HCT116 (cell line): Measurements from ENCODE around the gene ARHGAP35. TPM values are rescaled to one million over a fixed set of nuclear protein-coding genes. Genes with fewer than 3 reads are reported as not detected.

ENCODE experiments used
- ATAC-seq: fragments of 200-7000 bp; cut with Tn5 transposase; 2 replicates; pipeline ENCODE4 v1.9.1; 2020; ENCODE audit warnings: mild to moderate bottlenecking, moderate library complexity
- BruUV-seq: library from RNA; stranded (reverse); fragments of 400-500 nt; replicated peaks from 2 replicates; lab custom pipeline; 2021; lab: Mats Ljungman, UMichigan
- CTCF ChIA-PET: fragments of 300-600 bp; sonication (Branson Sonifier 250); formaldehyde crosslinking; loops from one replicate; lab custom pipeline; 2021; ENCODE audit warnings: antibody characterized with exemption; lab: Charles Lee
- POLR2A ChIA-PET: fragments of 300-600, 350-600 bp; sonication (Branson Sonifier 250); formaldehyde crosslinking; loops from one replicate; lab custom pipeline; 2021; ENCODE audit warnings: antibody characterized with exemption; lab: Charles Lee
- RAD21 ChIA-PET, 2 experiments: fragments of 300-600 bp; sonication (Branson Sonifier 250); formaldehyde crosslinking; loops; one replicate each; lab custom pipeline; 2023; ENCODE audit warnings: low total read pairs in 2 of 2; ENCODE audit not compliant: uncharacterized antibody in 2 of 2, unreplicated experiment in 2 of 2, low non-redundant PET in 1 of 2; lab: Charles Lee
- DNase-seq: peaks from one replicate; pipeline ENCODE4 v3.0.0-alpha.2; 2010; ENCODE audit warnings: low read depth, low spot score
- H2AFZ ChIP-seq: fragments of 200-600 bp; shearing (Covaris generic), sonication (generic); 2 replicates; pipeline ENCODE4 v1.6.1; 2017; ENCODE audit warnings: low read depth, mixed run types, mixed read lengths, antibody characterized with exemption, low read length; ENCODE audit not compliant: poor library complexity, severe bottlenecking
- H3K27ac ChIP-seq: 2 replicates; pipeline ENCODE4 v1.5.1; 2012; ENCODE audit warnings: low read depth, low read length
- H3K27me3 ChIP-seq: fragments of 200-600 bp; sonication (generic); 2 replicates; pipeline ENCODE4 v1.6.1; 2016; ENCODE audit warnings: mixed run types, low read length, mixed read lengths; ENCODE audit not compliant: insufficient read depth
- H3K36me3 ChIP-seq, 2 experiments: fragments of 200-500 bp in 1 of 2; fragments of 200-600 bp in 1 of 2; sonication (Bioruptor generic) in 1 of 2; sonication (generic) in 1 of 2; 2 replicates each; pipeline versions ENCODE4 v1.5.1 to v1.6.1; 2014 to 2016; ENCODE audit warnings: low read length in 2 of 2, inconsistent platforms in 1 of 2, mixed read lengths in 1 of 2, mixed run types in 1 of 2; ENCODE audit not compliant: insufficient read depth in 2 of 2, control insufficient read depth in 1 of 2
- H3K4me1 ChIP-seq, 2 experiments: fragments of 200-600 bp in 1 of 2; sonication (generic) in 1 of 2; 2 replicates each; pipeline versions ENCODE4 v1.5.1 to v1.6.1; 2012 to 2017; ENCODE audit warnings: low read length in 2 of 2, inconsistent platforms in 1 of 2, mild to moderate bottlenecking in 1 of 2, mixed read lengths in 1 of 2, mixed run types in 1 of 2, moderate library complexity in 1 of 2; ENCODE audit not compliant: insufficient read depth in 2 of 2, control insufficient read depth in 1 of 2
- H3K4me2 ChIP-seq: fragments of 200-600 bp; sonication (generic); 2 replicates; pipeline ENCODE4 v1.6.1; 2017; ENCODE audit warnings: mixed run types, low read length, mixed read lengths
- H3K4me3 ChIP-seq, 2 experiments: fragments of 200-600 bp in 1 of 2; sonication (generic) in 1 of 2; replicated peaks in 1 of 2; 2 replicates each; pipeline ENCODE4 v1.5.1; 2011 to 2016; ENCODE audit warnings: low read length in 2 of 2, control low read depth in 1 of 2, low read depth in 1 of 2, mild to moderate bottlenecking in 1 of 2, mixed read lengths in 1 of 2, mixed run types in 1 of 2
- H3K79me2 ChIP-seq: fragments of 200-600 bp; sonication (generic); 2 replicates; pipeline ENCODE4 v1.6.1; 2017; ENCODE audit warnings: mild to moderate bottlenecking, mixed run types, low read length, moderate library complexity, mixed read lengths; ENCODE audit not compliant: insufficient read depth
- H3K9ac ChIP-seq: fragments of 200-600 bp; sonication (generic); 2 replicates; pipeline ENCODE4 v1.6.1; 2016; ENCODE audit warnings: low read length, mixed read lengths
- H3K9me2 ChIP-seq: fragments of 200-600 bp; sonication (generic), shearing (Covaris generic); 2 replicates; pipeline ENCODE4 v1.6.1; 2017; ENCODE audit warnings: mixed run types, mild to moderate bottlenecking, moderate library complexity; ENCODE audit not compliant: insufficient read depth
- H3K9me3 ChIP-seq, 2 experiments: fragments of 200-500 bp in 1 of 2; fragments of 200-600 bp in 1 of 2; sonication (Bioruptor generic) in 1 of 2; sonication (generic) in 1 of 2; 2 replicates each; pipeline ENCODE4 v1.6.1; 2014 to 2017; ENCODE audit warnings: low read length in 2 of 2, mixed read lengths in 2 of 2, inconsistent platforms in 1 of 2, low read depth in 1 of 2, mild to moderate bottlenecking in 1 of 2, mixed run types in 1 of 2, moderate library complexity in 1 of 2; ENCODE audit not compliant: control insufficient read depth in 1 of 2, insufficient read depth in 1 of 2
- H4K20me1 ChIP-seq: fragments of 200-600 bp; sonication (generic), shearing (Covaris generic); 2 replicates; pipeline ENCODE4 v1.6.1; 2017; ENCODE audit warnings: mixed run types, mild to moderate bottlenecking, moderate library complexity; ENCODE audit not compliant: insufficient read depth
- CBX3 ChIP-seq: IDR thresholded peaks from 2 replicates; pipeline ENCODE4 v1.6.1; 2012; ENCODE audit warnings: low read depth
- CEBPB ChIP-seq: IDR thresholded peaks from 2 replicates; pipeline ENCODE4 v1.6.1; 2012; ENCODE audit warnings: low read depth
- JUND ChIP-seq: IDR thresholded peaks from 2 replicates; pipeline ENCODE4 v1.6.1; 2012
- POLR2AphosphoS5 ChIP-seq: IDR thresholded peaks from 2 replicates; pipeline ENCODE4 v1.6.1; 2011; ENCODE audit warnings: mild to moderate bottlenecking, low read depth, low read length, moderate library complexity
- SRF ChIP-seq: IDR thresholded peaks from 2 replicates; pipeline ENCODE4 v1.6.1; 2012; ENCODE audit warnings: low read depth
- ZBTB33 ChIP-seq: IDR thresholded peaks from 2 replicates; pipeline ENCODE4 v1.6.1; 2011; ENCODE audit warnings: mild to moderate bottlenecking, low read length, moderate library complexity; ENCODE audit not compliant: insufficient replicate concordance; ENCODE audit errors: extremely low read depth
- ZNF274 ChIP-seq: fragments of 200-500 bp; sonication (Bioruptor generic); IDR thresholded peaks from 2 replicates; pipeline ENCODE4 v1.6.1; 2014; ENCODE audit warnings: mild to moderate bottlenecking, low read depth, low read length, inconsistent platforms
- intact Hi-C: fragments of 100-400 bp; cut with micrococcal nuclease; formaldehyde crosslinking; loops from 2 replicates; pipeline ENCODE4 v1.10.0; 2022
- total RNA-seq: library from RNA; stranded (reverse); gene quantifications from one replicate; pipeline ENCODE4 v1.2.1, GENCODE V29; 2021; ENCODE audit not compliant: unreplicated experiment

ARHGAP35 gene
- total RNA-seq, 1 experiment from 2014 or later: 47.6 TPM

GRCh38 chr19:46896076-46896794 lies 35.4 kb downstream of the ARHGAP35 start:
- Histone ChIP-seq H3K4me1 (peaks cover 25 to 46% of the 10 kb centered on the region in 2 experiments), H4K20me1 (no peaks in the 10 kb centered on the region), H3K4me3 (no peak overlapping the region), H3K9me3 (no peaks in the 10 kb centered on the region), H3K4me2 (no peak overlapping the region), H3K9ac (no peak overlapping the region), H3K9me2 (no peaks in the 10 kb centered on the region), H2AFZ (no peak overlapping the region), H3K27me3 (no peaks in the 10 kb centered on the region), H3K27ac (no peak overlapping the region), H3K36me3 (no peaks in the 10 kb centered on the region), H3K79me2 (peaks cover 97% of the 10 kb centered on the region)
- ChIA-PET POLR2A (interaction anchor here (0.8 kb wide), 1 partner anchor 29 kb away, joined by 3 read pairs; no protein-coding TSS in a partner anchor), RAD21 (no interaction called here), CTCF (interaction anchor here (0.5 kb wide), 1 partner anchor 56 kb away, joined by 3 read pairs; no protein-coding TSS in a partner anchor)
- BruUV-seq: no TSS peak
- intact Hi-C loops: no loop called here
- no peak for ATAC-seq
- DNase-seq: no peak
- TF ChIP-seq CEBPB (no peak), ZBTB33 (no peak), SRF (no peak), POLR2AphosphoS5 (no peak), ZNF274 (no peak), CBX3 (no peak), JUND (no peak)
